Neuronal stem cell (in vitro differentiated cells): ENCODE results near the gene NEMF.
"Not testable (repeated sequence)": the region's sequence is repeated elsewhere in the genome, so short reads cannot be mapped to it uniquely, and the experiment has no call there.

ENCODE experiments used
- DNase-seq: peaks from one replicate; pipeline ENCODE4 v3.0.0-alpha.2; 2013; ENCODE audit warnings: low spot score
- H2AFZ ChIP-seq: one replicate; pipeline ENCODE4 v1.6.1; 2013; ENCODE audit warnings: mild to moderate bottlenecking, low read length, inconsistent platforms
- H2AK5ac ChIP-seq: 2 replicates; pipeline ENCODE4 v1.6.1; 2013; ENCODE audit warnings: low read depth, mild to moderate bottlenecking, inconsistent platforms, low read length, moderate library complexity, mixed read lengths
- H2BK120ac ChIP-seq: 2 replicates; pipeline ENCODE4 v1.6.1; 2013; ENCODE audit warnings: low read depth, mild to moderate bottlenecking, inconsistent platforms, low read length, moderate library complexity, mixed read lengths
- H2BK12ac ChIP-seq: one replicate; pipeline ENCODE4 v1.6.1; 2013; ENCODE audit warnings: low read length, inconsistent platforms
- H2BK15ac ChIP-seq: 2 replicates; pipeline ENCODE4 v1.6.1; 2013; ENCODE audit warnings: mild to moderate bottlenecking, low read length, inconsistent platforms, mixed read lengths
- H2BK5ac ChIP-seq: one replicate; pipeline ENCODE4 v1.6.1; 2013; ENCODE audit warnings: inconsistent platforms, mild to moderate bottlenecking, low read length, moderate library complexity
- H3K14ac ChIP-seq: one replicate; pipeline ENCODE4 v1.6.1; 2013; ENCODE audit warnings: low read length, inconsistent platforms
- H3K18ac ChIP-seq: 2 replicates; pipeline ENCODE4 v1.6.1; 2013; ENCODE audit warnings: low read length, inconsistent platforms
- H3K23ac ChIP-seq: 2 replicates; pipeline ENCODE4 v1.6.1; 2013; ENCODE audit warnings: low read depth, mild to moderate bottlenecking, mixed read lengths, low read length, inconsistent platforms; ENCODE audit not compliant: poor library complexity
- H3K27ac ChIP-seq: replicated peaks from 3 replicates; pipeline ENCODE4 v1.5.1; 2013; ENCODE audit warnings: low read length, inconsistent platforms
- H3K27me3 ChIP-seq, 3 experiments: 2 replicates each; pipeline ENCODE4 v1.6.1; 2013; ENCODE audit warnings: low read length in 3 of 3, mild to moderate bottlenecking in 2 of 3, inconsistent platforms in 1 of 3, low read depth in 1 of 3, mixed read lengths in 1 of 3, moderate library complexity in 1 of 3; ENCODE audit not compliant: control insufficient read depth in 3 of 3, insufficient read depth in 3 of 3
- H3K36me3 ChIP-seq, 2 donors: replicated peaks in 1 of 2; 2 replicates each; pipeline ENCODE4 v1.6.1; 2013; ENCODE audit warnings: low read length in 2 of 2; ENCODE audit not compliant: control insufficient read depth in 2 of 2, insufficient read depth in 2 of 2
- H3K4ac ChIP-seq: 2 replicates; pipeline ENCODE4 v1.6.1; 2013; ENCODE audit warnings: inconsistent platforms, mild to moderate bottlenecking, low read length, moderate library complexity
- H3K4me1 ChIP-seq, 2 donors: 1 replicate in 1 of 2; 2 replicates in 1 of 2; pipeline ENCODE4 v1.6.1; 2013; ENCODE audit warnings: low read length in 2 of 2, low read depth in 1 of 2; ENCODE audit not compliant: control insufficient read depth in 2 of 2, insufficient read depth in 1 of 2
- H3K4me2 ChIP-seq: one replicate; pipeline ENCODE4 v1.6.1; 2013; ENCODE audit warnings: mild to moderate bottlenecking, low read length, inconsistent platforms; ENCODE audit not compliant: insufficient read depth, poor library complexity, severe bottlenecking
- H3K4me3 ChIP-seq, 2 donors: 2 replicates each; pipeline ENCODE4 v1.5.1; 2013; ENCODE audit warnings: low read length in 2 of 2, mild to moderate bottlenecking in 2 of 2, inconsistent platforms in 1 of 2, moderate library complexity in 1 of 2
- H3K79me1 ChIP-seq: one replicate; pipeline ENCODE4 v1.6.1; 2013; ENCODE audit warnings: low read depth, mild to moderate bottlenecking, inconsistent platforms, low read length, moderate library complexity
- H3K9ac ChIP-seq: one replicate; pipeline ENCODE4 v1.6.1; 2013; ENCODE audit warnings: mild to moderate bottlenecking, low read depth, low read length, inconsistent platforms; ENCODE audit not compliant: poor library complexity
- H3K9me3 ChIP-seq, 2 donors: replicated peaks in 1 of 2; 2 replicates each; pipeline versions ENCODE3 to v1.6.1; 2013; ENCODE audit warnings: low read length in 2 of 2, mild to moderate bottlenecking in 2 of 2, inconsistent platforms in 1 of 2, low read depth in 1 of 2, mixed read lengths in 1 of 2, moderate library complexity in 1 of 2; ENCODE audit not compliant: control insufficient read depth in 2 of 2, insufficient read depth in 1 of 2
- H4K8ac ChIP-seq: one replicate; pipeline ENCODE4 v1.6.1; 2013; ENCODE audit warnings: low read depth, mild to moderate bottlenecking, inconsistent platforms, low read length, moderate library complexity
- H4K91ac ChIP-seq: one replicate; pipeline ENCODE4 v1.6.1; 2013; ENCODE audit warnings: low read length, low read depth, mild to moderate bottlenecking, inconsistent platforms; ENCODE audit not compliant: poor library complexity
- WGBS, 2 donors: extraction: QIAGEN DNeasy Blood & Tissue Kit; methylation state at CpG; one replicate each; pipeline ENCODE4 v1.1.7; 2013; ENCODE audit warnings: missing lambda C conversion rate in 2 of 2, mixed read lengths in 1 of 2; ENCODE audit not compliant: insufficient read length in 2 of 2, insufficient replicate concordance in 1 of 2; ENCODE audit errors: extremely low coverage in 2 of 2; 5-methylcytosine and 5-hydroxymethylcytosine counted together

The NEMF gene

DNA sequence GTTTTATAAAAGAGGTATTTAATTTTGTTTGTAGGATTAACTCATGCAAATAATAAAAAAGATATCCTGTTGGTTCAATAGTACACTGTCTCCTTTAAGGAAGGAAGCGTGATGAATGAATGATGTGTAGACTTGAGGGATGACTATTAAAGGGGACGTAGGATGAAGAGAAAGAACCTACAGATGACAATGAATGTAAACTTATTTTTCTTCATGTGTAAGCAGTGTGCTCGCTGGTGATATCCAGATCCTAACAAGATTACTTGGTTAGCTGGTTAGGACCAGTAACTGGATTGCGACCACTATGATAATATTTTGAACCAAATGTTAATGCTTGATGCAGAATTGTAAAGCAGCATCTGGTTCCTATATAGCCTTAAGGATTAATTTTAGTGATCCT, 42.9 kb upstream of the NEMF start:
- Histone ChIP-seq H2BK5ac (no peak overlapping the region), H3K4ac (no peak overlapping the region), H2BK12ac (no peak overlapping the region), H3K79me1 (peaks cover 6% of the 10 kb centered on the region), H3K27ac (no peak overlapping the region), H4K8ac (no peak overlapping the region), H3K27me3 (no peaks in the 10 kb centered on the region), H3K23ac (no peak overlapping the region), H3K4me3 (peak overlapping the region in 1 of 2 donors; percentile 89), H4K91ac (no peak overlapping the region), H2AFZ (no peak overlapping the region), H3K36me3 (peaks cover 0 to 45% of the 10 kb centered on the region in 2 donors), H3K14ac (no peak overlapping the region), H3K9me3 (no peaks in the 10 kb centered on the region), H3K18ac (no peak overlapping the region), H3K9ac (no peak overlapping the region), H3K4me2 (no peak overlapping the region), H2BK120ac (no peak overlapping the region), H2BK15ac (no peak overlapping the region), H3K4me1 (peaks cover 0 to 17% of the 10 kb centered on the region in 2 donors), H2AK5ac (no peak overlapping the region)
- no CpG with 5 or more reads among the region's 4 CpGs for WGBS, 2 donors
- DNase-seq, result no peak

DNA sequence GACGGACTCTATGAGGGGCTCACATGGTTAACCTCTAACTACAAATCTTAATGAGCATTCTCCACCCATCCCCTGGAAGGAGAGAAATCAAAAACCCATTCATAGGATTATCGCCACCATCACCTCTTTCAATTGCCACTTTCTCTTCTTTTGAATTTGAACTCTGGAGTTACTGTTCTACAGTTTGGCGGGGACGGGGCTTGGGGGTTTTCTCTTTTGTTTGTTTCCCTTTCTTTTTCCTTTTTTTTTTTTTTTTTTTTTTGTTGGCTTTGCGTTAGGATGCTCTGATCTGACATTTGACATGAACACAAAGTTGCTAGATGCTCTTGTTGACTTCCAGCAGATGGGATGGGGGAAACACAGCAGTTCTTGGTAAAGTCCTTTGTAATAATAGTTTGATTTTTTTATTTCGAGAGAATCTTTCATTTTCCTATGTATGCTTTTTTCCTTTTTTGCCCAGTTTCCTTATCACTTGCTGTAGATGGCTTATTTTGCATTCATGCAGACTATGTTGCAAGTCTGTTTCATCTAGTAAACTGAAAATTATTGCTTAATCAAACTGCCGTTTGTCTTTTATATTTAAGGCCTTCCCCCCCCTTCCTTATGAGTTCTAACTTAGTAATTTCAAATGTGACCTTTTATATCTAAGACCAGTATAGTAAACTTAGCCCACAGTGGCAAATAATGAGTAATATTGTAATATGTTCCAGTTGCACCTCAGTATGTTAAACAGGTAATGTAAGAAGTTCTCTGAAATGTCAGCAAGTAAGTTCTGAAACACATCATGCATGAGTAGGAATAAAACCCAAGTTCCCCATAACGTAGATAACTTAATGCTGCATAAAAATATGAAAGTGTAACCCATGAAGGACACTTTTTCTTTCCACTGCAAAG, 41.9 kb upstream of the NEMF start:
- not testable (repeated sequence) for H2BK120ac ChIP-seq, H3K14ac ChIP-seq, H2AFZ ChIP-seq, H3K9me3 ChIP-seq, H3K27ac ChIP-seq, H3K18ac ChIP-seq, H3K23ac ChIP-seq, H3K27me3 ChIP-seq, H2BK12ac ChIP-seq, H2BK15ac ChIP-seq, H4K91ac ChIP-seq, H3K79me1 ChIP-seq, H3K4ac ChIP-seq, H2AK5ac ChIP-seq, H2BK5ac ChIP-seq, H4K8ac ChIP-seq
- DNase-seq, result peak; percentile 2
- Histone ChIP-seq H3K9ac (peak overlapping the region; percentile 94), H3K4me1 (peaks cover 0 to 17% of the 10 kb centered on the region in 2 donors), H3K36me3 (peaks cover 0 to 45% of the 10 kb centered on the region in 2 donors), H3K4me3 (peak overlapping the region; percentile 89 to 99), H3K4me2 (peak overlapping the region; percentile 69)
- WGBS, 2 donors, result no CpG with 5 or more reads among the region's 8 CpGs

DNA sequence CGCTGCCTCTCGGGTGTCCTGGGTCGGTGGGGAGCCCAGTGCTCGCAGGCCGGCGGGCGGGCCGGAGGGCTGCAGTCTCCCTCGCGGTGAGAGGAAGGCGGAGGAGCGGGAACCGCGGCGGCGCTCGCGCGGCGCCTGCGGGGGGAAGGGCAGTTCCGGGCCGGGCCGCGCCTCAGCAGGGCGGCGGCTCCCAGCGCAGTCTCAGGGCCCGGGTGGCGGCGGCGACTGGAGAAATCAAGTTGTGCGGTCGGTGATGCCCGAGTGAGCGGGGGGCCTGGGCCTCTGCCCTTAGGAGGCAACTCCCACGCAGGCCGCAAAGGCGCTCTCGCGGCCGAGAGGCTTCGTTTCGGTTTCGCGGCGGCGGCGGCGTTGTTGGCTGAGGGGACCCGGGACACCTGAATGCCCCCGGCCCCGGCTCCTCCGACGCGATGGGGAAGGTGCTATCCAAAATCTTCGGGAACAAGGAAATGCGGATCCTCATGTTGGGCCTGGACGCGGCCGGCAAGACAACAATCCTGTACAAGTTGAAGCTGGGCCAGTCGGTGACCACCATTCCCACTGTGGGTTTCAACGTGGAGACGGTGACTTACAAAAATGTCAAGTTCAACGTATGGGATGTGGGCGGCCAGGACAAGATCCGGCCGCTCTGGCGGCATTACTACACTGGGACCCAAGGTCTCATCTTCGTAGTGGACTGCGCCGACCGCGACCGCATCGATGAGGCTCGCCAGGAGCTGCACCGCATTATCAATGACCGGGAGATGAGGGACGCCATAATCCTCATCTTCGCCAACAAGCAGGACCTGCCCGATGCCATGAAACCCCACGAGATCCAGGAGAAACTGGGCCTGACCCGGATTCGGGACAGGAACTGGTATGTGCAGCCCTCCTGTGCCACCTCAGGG, 41.0 kb upstream of the NEMF start:
- Histone ChIP-seq H2BK15ac (no peak overlapping the region), H2AK5ac (peak overlapping the region; percentile 70), H2BK12ac (peak overlapping the region; percentile 58), H3K79me1 (peaks cover 6% of the 10 kb centered on the region), H3K18ac (peak overlapping the region; percentile 91), H3K4me2 (peak overlapping the region; percentile 69), H3K9me3 (no peaks in the 10 kb centered on the region), H3K23ac (peak overlapping the region; percentile 98), H3K27me3 (no peaks in the 10 kb centered on the region), H3K4me1 (peaks cover 0 to 17% of the 10 kb centered on the region in 2 donors), H3K4me3 (peak overlapping the region; percentile 89 to 99), H3K27ac (peak overlapping the region; percentile 88), H4K8ac (no peak overlapping the region), H2AFZ (peak overlapping the region; percentile 84), H3K4ac (no peak overlapping the region), H3K36me3 (peaks cover 0 to 45% of the 10 kb centered on the region in 2 donors), H3K9ac (peak overlapping the region; percentile 94), H3K14ac (peak overlapping the region; percentile 94), H2BK120ac (peak overlapping the region; percentile 41), H4K91ac (peak overlapping the region; percentile 96), H2BK5ac (peak overlapping the region; percentile 75)
- WGBS, 2 donors, result no CpG with 5 or more reads among the region's 85 CpGs
- DNase-seq, result peak; percentile 29
